Osteoblast (primary cell): ENCODE measurements around the gene RRP15. TPM values are rescaled to one million over a fixed set of nuclear protein-coding genes. Genes with fewer than 3 reads are reported as not detected.

Experiments
- DNase-seq: peaks from one replicate; pipeline ENCODE4 v3.0.0; 2011; ENCODE audit warnings: low spot score, mixed read lengths; ENCODE audit not compliant: insufficient read length; ENCODE audit errors: missing footprints
- H2AFZ ChIP-seq: 2 replicates; pipeline ENCODE4 v1.6.0; 2011; ENCODE audit warnings: mild to moderate bottlenecking, low read length
- H3K27ac ChIP-seq: 2 replicates; pipeline ENCODE4 v1.5.1; 2011; ENCODE audit warnings: mild to moderate bottlenecking, low read depth, low read length, moderate library complexity
- H3K27me3 ChIP-seq: 2 replicates; pipeline ENCODE4 v1.6.0; 2012; ENCODE audit warnings: mild to moderate bottlenecking, control low read depth, inconsistent platforms, low read length, moderate library complexity; ENCODE audit not compliant: insufficient read depth
- H3K36me3 ChIP-seq: 2 replicates; pipeline ENCODE4 v1.5.1; 2011; ENCODE audit warnings: mild to moderate bottlenecking, low read length, control low read depth, moderate library complexity; ENCODE audit not compliant: insufficient read depth
- H3K4me1 ChIP-seq: 2 replicates; pipeline ENCODE4 v1.5.1; 2011; ENCODE audit warnings: mild to moderate bottlenecking, low read length, control low read depth, moderate library complexity; ENCODE audit not compliant: insufficient read depth
- H3K4me2 ChIP-seq: 2 replicates; pipeline ENCODE4 v1.6.0; 2011; ENCODE audit warnings: mild to moderate bottlenecking, low read length; ENCODE audit not compliant: insufficient read depth
- H3K4me3 ChIP-seq: fragments of 200-600 bp; sonication (generic); 3 replicates; pipeline ENCODE4 v1.5.1; 2012; ENCODE audit warnings: mild to moderate bottlenecking, low read length, inconsistent platforms; ENCODE audit not compliant: insufficient read depth
- H3K79me2 ChIP-seq: 2 replicates; pipeline ENCODE4 v1.6.0; 2012; ENCODE audit warnings: mild to moderate bottlenecking, low read length, control low read depth, inconsistent platforms; ENCODE audit not compliant: insufficient read depth
- H3K9me3 ChIP-seq: 2 replicates; pipeline ENCODE4 v1.5.1; 2011; ENCODE audit warnings: low read depth, low read length, control low read depth
- H4K20me1 ChIP-seq: 2 replicates; pipeline ENCODE4 v1.6.0; 2012; ENCODE audit warnings: mild to moderate bottlenecking, low read length, control low read depth; ENCODE audit not compliant: insufficient read depth
- CTCF ChIP-seq: IDR thresholded peaks from 2 replicates; pipeline ENCODE4 v1.5.1; 2011; ENCODE audit warnings: mild to moderate bottlenecking, low read depth, low read length, moderate library complexity; ENCODE audit errors: extremely low read depth
- total RNA-seq: library from RNA; depleted of rRNA; stranded (reverse); fragments of >200 nt; gene quantifications from 2 replicates; pipeline ENCODE4 v1.2.3, GENCODE V29; 2012

Gene RRP15
- total RNA-seq, 1 donor = 10.9 TPM

GRCh38 chr1:218364028-218364710 lies 79.1 kb downstream of the RRP15 start:
- Histone ChIP-seq H3K79me2 (peaks cover 53% of the 10 kb centered on the region), H3K4me2 (no peak overlapping the region), H3K27ac (peak overlapping the region; percentile 56), H2AFZ (no peak overlapping the region), H3K36me3 (peaks cover 9% of the 10 kb centered on the region), H3K9me3 (no peaks in the 10 kb centered on the region), H3K27me3 (no peaks in the 10 kb centered on the region), H4K20me1 (no peaks in the 10 kb centered on the region), H3K4me3 (no peak overlapping the region), H3K4me1 (peaks cover 23% of the 10 kb centered on the region)
- TF ChIP-seq CTCF = no peak
- DNase-seq = no peak

GRCh38 chr1:218365226-218365999 lies 80.3 kb downstream of the RRP15 start:
- Histone ChIP-seq H3K36me3 (peaks cover 7% of the 10 kb centered on the region), H3K9me3 (no peaks in the 10 kb centered on the region), H3K79me2 (peaks cover 40% of the 10 kb centered on the region), H2AFZ (no peak overlapping the region), H4K20me1 (no peaks in the 10 kb centered on the region), H3K27me3 (no peaks in the 10 kb centered on the region), H3K4me2 (no peak overlapping the region), H3K4me1 (peaks cover 35% of the 10 kb centered on the region), H3K4me3 (no peak overlapping the region), H3K27ac (peak overlapping the region; percentile 56)
- TF ChIP-seq CTCF = no peak
- no peak for DNase-seq

GRCh38 chr1:218366322-218367052 lies 81.4 kb downstream of the RRP15 start:
- Histone ChIP-seq H2AFZ (no peak overlapping the region), H3K36me3 (peaks cover 7% of the 10 kb centered on the region), H3K4me1 (peaks cover 39% of the 10 kb centered on the region), H3K27ac (no peak overlapping the region), H3K27me3 (no peaks in the 10 kb centered on the region), H3K4me2 (no peak overlapping the region), H3K4me3 (no peak overlapping the region), H3K79me2 (peaks cover 47% of the 10 kb centered on the region), H4K20me1 (no peaks in the 10 kb centered on the region), H3K9me3 (no peaks in the 10 kb centered on the region)
- TF ChIP-seq CTCF = no peak
- no peak for DNase-seq

- no peaks in the 10 kb centered on the region for H4K20me1 ChIP-seq
- no peak for TF ChIP-seq CTCF
- peaks cover 49% of the 10 kb centered on the region for H3K79me2 ChIP-seq
- peaks cover 7% of the 10 kb centered on the region for H3K36me3 ChIP-seq
- no peak overlapping the region for H3K27ac ChIP-seq
- H3K27me3 ChIP-seq = no peaks in the 10 kb centered on the region
- H3K4me1 ChIP-seq = peaks cover 39% of the 10 kb centered on the region
- H2AFZ ChIP-seq = no peak overlapping the region
- H3K4me3 ChIP-seq = no peak overlapping the region
- no peak overlapping the region for H3K4me2 ChIP-seq
- no peak for DNase-seq
- H3K9me3 ChIP-seq = no peaks in the 10 kb centered on the region
These were observed 82.0 kb downstream of the RRP15 start for GRCh38 chr1:218367118-218367517.
